Lung (tissue), 12 donors: Measurements from ENCODE around the gene GBE1. TPM values are rescaled to one million over a fixed set of nuclear protein-coding genes. Genes with fewer than 3 reads are reported as not detected.

Source experiments
- ATAC-seq: fragments of 200-7000 bp; cut with Tn5 transposase; one replicate; pipeline ENCODE4 v1.9.1; 2020; ENCODE audit warnings: moderate number of reproducible peaks; ENCODE audit not compliant: insufficient read depth, low FRiP score
- DNase-seq, 3 donors: peaks; one replicate each; pipeline ENCODE4 v3.0.0-alpha.2; 2013 to 2017
- H3K27ac ChIP-seq, 2 donors: one replicate each; pipeline ENCODE4 v1.5.1; 2013; ENCODE audit warnings: mild to moderate bottlenecking in 2 of 2, moderate library complexity in 2 of 2, control low read depth in 1 of 2, inconsistent platforms in 1 of 2, low read depth in 1 of 2, low read length in 1 of 2
- H3K27me3 ChIP-seq, 3 donors: one replicate each; pipeline ENCODE4 v1.5.1; 2013; ENCODE audit warnings: low read length in 2 of 3; ENCODE audit not compliant: control insufficient read depth in 3 of 3, insufficient read depth in 3 of 3
- H3K36me3 ChIP-seq, 4 donors: one replicate each; pipeline ENCODE4 v1.5.1; 2013; ENCODE audit warnings: low read length in 4 of 4, mild to moderate bottlenecking in 1 of 4, moderate library complexity in 1 of 4; ENCODE audit not compliant: control insufficient read depth in 4 of 4, insufficient read depth in 4 of 4
- H3K4me1 ChIP-seq, 5 donors: one replicate each; pipeline ENCODE4 v1.5.1; 2013; ENCODE audit warnings: low read length in 5 of 5, mild to moderate bottlenecking in 2 of 5, moderate library complexity in 1 of 5; ENCODE audit not compliant: control insufficient read depth in 5 of 5, insufficient read depth in 5 of 5
- H3K4me3 ChIP-seq: one replicate; pipeline ENCODE4 v1.5.1; 2013; ENCODE audit warnings: mild to moderate bottlenecking, control low read depth, moderate library complexity
- H3K9ac ChIP-seq, 2 donors: one replicate each; pipeline ENCODE4 v1.5.1; 2013; ENCODE audit warnings: low read length in 2 of 2, control low read depth in 1 of 2; ENCODE audit not compliant: insufficient read depth in 1 of 2
- H3K9me3 ChIP-seq, 4 donors: one replicate each; pipeline ENCODE4 v1.5.1; 2013; ENCODE audit warnings: low read length in 3 of 4, mild to moderate bottlenecking in 1 of 4, moderate library complexity in 1 of 4; ENCODE audit not compliant: control insufficient read depth in 4 of 4, insufficient read depth in 3 of 4
- CTCF ChIP-seq: IDR thresholded peaks from 2 replicates; pipeline ENCODE4 v1.5.1; 2012; ENCODE audit warnings: mild to moderate bottlenecking; ENCODE audit errors: control extremely low read depth, extremely low read depth
- WGBS, 2 donors: extraction: QIAGEN DNeasy Blood & Tissue Kit; methylation state at CpG; one replicate each; pipeline ENCODE4 v1.1.7; 2013; 5-methylcytosine and 5-hydroxymethylcytosine counted together
- polyA plus RNA-seq, 2 donors: library from polyadenylated mRNA; stranded (reverse); fragments of 200-250 nt; gene quantifications; one replicate each; pipeline ENCODE4 v1.2.1, GENCODE V29; 2013
- total RNA-seq, 2 donors: library from RNA; depleted of rRNA in 1 of 2; stranded (reverse); fragments of >200 nt in 1 of 2; gene quantifications; one replicate each; pipeline ENCODE4 v1.2.1, GENCODE V29; 2014 to 2021
- donor health status: control.
- donor health status: control.
- donor health status: Bipolar disorder and iron deficiency.
- donor health status: healthy.
- donor health status: DM: yes; HTN: yes; CAD: no.

GBE1 gene
- total and polyA plus RNA-seq, 4 donors: 10.5 to 39.1 (median 31.6) TPM

- peaks cover 0 to 11% (median 0%) of the 10 kb centered on the region in 4 donors for H3K36me3 ChIP-seq
- H3K9ac ChIP-seq: no peak overlapping the region
- no peak for TF ChIP-seq CTCF
- no peak overlapping the region for H3K4me3 ChIP-seq
- 89 to 95% methylated on average over 2 of the region's 2 CpGs for WGBS, 2 donors
- H3K4me1 ChIP-seq: peaks cover 0 to 2% (median 0%) of the 10 kb centered on the region in 5 donors
- no peaks in the 10 kb centered on the region for H3K9me3 ChIP-seq
- DNase-seq (no peak), ATAC-seq (no peak)
- H3K27ac ChIP-seq: no peak overlapping the region
- H3K27me3 ChIP-seq: no peaks in the 10 kb centered on the region
Observed at GRCh38 chr3:81602781-81603180, 158.7 kb downstream of the GBE1 start.

- H3K27ac ChIP-seq: no peak overlapping the region
- DNase-seq (no peak), ATAC-seq (no peak)
- no peaks in the 10 kb centered on the region for H3K9me3 ChIP-seq
- no peaks in the 10 kb centered on the region for H3K27me3 ChIP-seq
- no peak overlapping the region for H3K4me3 ChIP-seq
- peaks cover 0 to 11% (median 0%) of the 10 kb centered on the region in 4 donors for H3K36me3 ChIP-seq
- WGBS, 2 donors: 76 to 78% methylated on average over 2 of the region's 2 CpGs
- H3K4me1 ChIP-seq: peaks cover 0 to 2% (median 0%) of the 10 kb centered on the region in 5 donors
- H3K9ac ChIP-seq: no peak overlapping the region
- no peak for TF ChIP-seq CTCF
Observed at GRCh38 chr3:81601707-81602305, 159.6 kb downstream of the GBE1 start.

- no peak for TF ChIP-seq CTCF
- H3K4me1 ChIP-seq: peaks cover 0 to 8% (median 0%) of the 10 kb centered on the region in 5 donors
- 95 to 98% methylated on average over 5 of the region's 5 CpGs for WGBS, 2 donors
- no peaks in the 10 kb centered on the region for H3K9me3 ChIP-seq
- DNase-seq: no peak
- no peak overlapping the region for H3K4me3 ChIP-seq
- no peak overlapping the region for H3K9ac ChIP-seq
- H3K27ac ChIP-seq: no peak overlapping the region
- no peaks in the 10 kb centered on the region for H3K27me3 ChIP-seq
- ATAC-seq: no peak
- H3K36me3 ChIP-seq: peaks cover 0 to 20% (median 0%) of the 10 kb centered on the region in 4 donors
Observed at GRCh38 chr3:81592101-81592500, 169.3 kb downstream of the GBE1 start.

GRCh38 chr3:81585937-81586336 lies 175.5 kb downstream of the GBE1 start:
- Histone ChIP-seq H3K4me3 (no peak overlapping the region), H3K9ac (no peak overlapping the region), H3K27ac (no peak overlapping the region), H3K36me3 (peaks cover 0 to 19% (median under 1%) of the 10 kb centered on the region in 4 donors), H3K4me1 (no peaks in the 10 kb centered on the region), H3K9me3 (no peaks in the 10 kb centered on the region), H3K27me3 (no peaks in the 10 kb centered on the region)
- no peak for TF ChIP-seq CTCF
- no peak for DNase-seq
- ATAC-seq: no peak
- 96 to 98% methylated on average over 5 of the region's 5 CpGs for WGBS, 2 donors
